Right lobe of liver (tissue), 4 donors: ENCODE data around the gene LY6G5C.

ENCODE experiments used
- CTCF ChIP-seq, 4 donors: fragments of 200-600 bp in 3 of 4; fragments of 450-650 bp in 1 of 4; IDR thresholded peaks; one replicate each; pipeline versions ENCODE4 v1.5.1 to v1.8.0; 2016 to 2022; ENCODE audit warnings: antibody characterized with exemption in 4 of 4, mild to moderate bottlenecking in 2 of 4
- POLR2A ChIP-seq: fragments of 450-650 bp; IDR thresholded peaks from one replicate; pipeline ENCODE4 v1.6.1; 2017; ENCODE audit warnings: antibody characterized with exemption, mild to moderate bottlenecking
- donor health status: DM: no; HTN: no; CAD: no.
- donor health status: DM: no; HTN: no; CAD: no.
- donor health status: DM: no; HTN: yes; CAD: no.

- no peak for TF ChIP-seq CTCF (IDR thresholded peaks at IDR 0.05)
- no peak for TF ChIP-seq POLR2A
Observed at GRCh38 chr6:31676322-31676903, 4.5 kb downstream of the LY6G5C start.
